Measurements from ENCODE around the gene HEPN1.

Gene HEPN1

DNA sequence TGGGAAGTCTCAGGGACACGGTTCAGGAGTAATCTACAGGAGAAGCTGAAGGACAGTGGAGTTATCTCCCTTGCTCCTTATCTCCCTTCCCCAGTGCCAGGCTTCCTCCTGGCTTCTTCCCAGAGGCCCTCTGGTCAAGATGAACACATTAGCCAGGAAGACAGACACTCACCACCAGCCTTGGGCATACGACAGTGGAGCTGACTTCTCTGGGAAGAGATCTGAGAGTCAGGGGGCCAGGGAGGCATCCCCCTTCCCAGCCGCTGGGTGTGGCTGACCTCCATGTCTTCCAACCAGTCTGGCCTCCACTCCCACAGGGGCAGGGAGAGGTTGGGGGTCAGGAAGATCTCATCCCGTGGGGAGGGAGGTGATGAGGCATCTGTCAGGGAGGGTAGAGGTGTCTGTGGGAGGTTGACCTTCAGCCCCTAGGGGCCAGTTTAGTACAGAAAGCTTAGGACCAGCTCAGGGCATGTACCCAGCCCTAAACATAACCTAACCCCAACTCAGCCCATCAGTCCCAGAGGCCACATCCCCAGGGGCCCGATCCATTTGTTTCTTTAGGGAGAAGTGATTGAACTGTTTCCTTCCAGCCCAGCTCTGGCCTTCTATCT is 34.1 kb upstream of the HEPN1 start:
- DNase-seq (ENCODE audit: low spot score) = no peak

DNA sequence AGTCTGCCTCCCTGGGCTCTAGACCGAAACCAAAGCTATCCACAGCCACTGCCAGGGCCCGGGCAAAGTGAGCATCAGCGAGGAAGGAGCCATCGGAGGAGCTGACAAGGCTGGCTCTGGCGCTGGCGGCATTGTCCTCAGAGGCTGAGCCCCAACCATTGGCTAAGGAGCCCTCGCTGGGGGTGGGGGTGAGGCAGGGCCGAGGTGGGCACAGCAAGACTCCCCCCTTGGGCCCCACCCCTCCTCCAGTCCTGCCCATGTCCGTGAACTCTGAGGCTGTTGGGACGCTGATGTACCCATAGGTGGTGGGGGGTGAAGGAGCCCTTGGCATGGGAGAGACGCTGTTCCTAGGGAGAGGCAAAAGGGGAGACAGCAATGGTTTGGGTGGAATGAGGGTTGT is 32.6 kb upstream of the HEPN1 start:
- DNase-seq (ENCODE audit: low spot score) = no peak

DNA sequence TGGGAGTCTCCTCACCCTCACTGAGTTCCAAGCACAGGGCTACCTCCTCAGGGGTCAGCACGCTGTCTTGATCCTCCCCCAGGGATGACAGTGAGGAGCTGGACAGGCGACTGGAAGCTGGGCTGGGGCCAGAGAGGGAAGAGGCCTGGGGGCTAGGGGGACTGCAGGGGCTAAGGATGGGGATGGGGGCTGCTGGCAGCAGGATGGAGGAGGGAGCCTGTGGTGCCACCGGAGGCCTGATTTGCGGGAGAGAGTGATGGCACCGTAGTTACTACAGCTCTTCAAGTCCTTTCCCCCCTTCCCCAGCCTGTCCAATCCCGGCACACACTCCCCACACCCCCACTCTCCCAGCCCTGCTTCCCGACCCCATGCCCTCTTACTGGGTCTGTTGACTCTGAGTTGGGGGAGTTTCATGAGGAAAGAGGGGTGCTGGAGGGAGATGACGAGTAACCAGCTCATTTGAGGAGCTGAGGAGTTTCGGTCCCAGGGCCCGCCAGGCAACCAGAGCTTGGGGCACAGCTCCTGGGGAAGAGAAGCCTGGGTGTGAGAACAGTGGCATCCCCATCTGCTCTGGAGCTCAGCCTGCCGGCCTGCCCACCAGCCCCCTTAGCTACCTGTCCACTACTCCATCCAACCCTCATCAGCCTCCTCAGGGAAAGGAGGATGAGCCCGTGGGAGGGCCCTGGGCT is 31.9 kb upstream of the HEPN1 start:
- DNase-seq (ENCODE audit: low spot score) = no peak

DNA sequence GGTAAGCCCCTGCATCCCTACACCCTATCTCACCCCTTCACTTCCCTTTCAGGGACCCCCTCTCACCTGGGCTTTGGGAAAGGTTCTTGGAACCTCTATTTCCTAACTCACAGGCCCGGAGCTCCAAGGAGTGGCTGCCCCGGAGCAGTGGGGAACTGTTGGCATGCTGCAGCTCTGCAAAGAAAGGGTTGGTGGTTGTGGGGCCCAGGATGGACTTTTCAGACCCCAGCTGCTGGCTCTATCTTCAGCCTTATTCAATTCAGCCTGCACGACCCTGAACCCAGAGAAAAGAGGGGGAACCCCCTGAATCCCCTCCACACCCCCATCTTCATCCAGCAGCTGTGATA is 31.4 kb upstream of the HEPN1 start:
- no peak for DNase-seq (ENCODE audit: low spot score)

DNA sequence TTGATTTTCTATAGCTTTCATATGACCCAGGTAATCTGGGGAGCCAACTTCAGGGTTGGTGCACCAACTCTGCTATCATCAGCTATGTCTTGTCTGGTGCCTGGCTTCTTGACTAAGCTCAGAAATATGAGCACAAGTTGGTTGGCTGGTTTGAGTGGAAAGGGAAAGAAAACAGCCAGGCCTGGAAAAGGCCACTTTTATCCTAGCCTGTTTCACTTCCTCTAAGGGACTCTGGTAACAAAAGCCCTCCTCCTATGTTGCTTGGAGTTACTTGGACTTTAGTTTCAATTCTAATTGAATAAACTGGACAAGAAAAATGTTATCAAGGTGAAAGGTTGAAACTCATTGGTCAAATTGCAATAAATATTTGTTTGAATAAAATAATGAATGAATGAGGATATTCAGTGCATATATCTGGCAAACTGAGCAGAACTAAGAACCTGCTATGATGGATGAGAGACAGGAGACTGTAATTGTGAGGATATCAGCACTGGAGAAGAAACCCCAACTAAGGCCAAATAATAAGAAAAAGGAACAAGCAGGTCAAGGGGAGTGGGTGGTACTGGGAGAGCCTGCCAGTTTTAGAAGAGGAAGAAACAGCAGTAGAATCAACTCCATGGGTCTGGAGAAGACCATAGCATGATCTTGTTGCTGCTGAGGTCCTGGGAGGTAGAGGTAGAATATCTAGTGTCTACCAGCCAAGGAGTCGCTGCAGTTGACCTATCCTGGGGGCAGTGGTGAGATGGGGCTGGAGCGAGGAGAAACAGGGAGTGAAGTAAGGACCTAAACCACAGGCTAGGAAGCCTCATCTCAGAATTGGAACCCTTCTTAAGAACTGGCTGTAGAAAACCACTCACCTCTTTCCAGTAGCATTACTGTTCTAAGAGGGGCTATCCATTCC is 29.6 kb upstream of the HEPN1 start:
- no peak for DNase-seq (ENCODE audit: low spot score)

DNA sequence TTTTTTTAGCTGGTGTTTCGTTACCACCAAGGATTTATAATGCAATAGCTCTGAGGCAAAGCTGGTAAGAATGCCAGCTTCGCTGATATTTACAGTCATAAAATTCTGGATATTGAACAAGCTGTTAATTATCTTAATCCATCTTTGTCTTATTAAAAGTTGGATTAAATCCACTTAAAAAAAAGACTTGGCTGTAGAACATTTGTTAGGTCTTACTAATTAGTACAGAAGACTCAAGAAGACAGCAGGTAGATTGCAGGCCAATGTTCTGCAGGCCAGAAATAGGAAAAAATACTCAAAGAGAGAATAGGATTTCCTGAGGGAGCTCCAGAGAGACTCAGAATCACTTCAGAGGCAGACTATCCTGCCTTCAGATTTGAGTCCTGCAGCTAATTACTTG is 28.9 kb upstream of the HEPN1 start:
- no peak for DNase-seq (ENCODE audit: low spot score)

DNA sequence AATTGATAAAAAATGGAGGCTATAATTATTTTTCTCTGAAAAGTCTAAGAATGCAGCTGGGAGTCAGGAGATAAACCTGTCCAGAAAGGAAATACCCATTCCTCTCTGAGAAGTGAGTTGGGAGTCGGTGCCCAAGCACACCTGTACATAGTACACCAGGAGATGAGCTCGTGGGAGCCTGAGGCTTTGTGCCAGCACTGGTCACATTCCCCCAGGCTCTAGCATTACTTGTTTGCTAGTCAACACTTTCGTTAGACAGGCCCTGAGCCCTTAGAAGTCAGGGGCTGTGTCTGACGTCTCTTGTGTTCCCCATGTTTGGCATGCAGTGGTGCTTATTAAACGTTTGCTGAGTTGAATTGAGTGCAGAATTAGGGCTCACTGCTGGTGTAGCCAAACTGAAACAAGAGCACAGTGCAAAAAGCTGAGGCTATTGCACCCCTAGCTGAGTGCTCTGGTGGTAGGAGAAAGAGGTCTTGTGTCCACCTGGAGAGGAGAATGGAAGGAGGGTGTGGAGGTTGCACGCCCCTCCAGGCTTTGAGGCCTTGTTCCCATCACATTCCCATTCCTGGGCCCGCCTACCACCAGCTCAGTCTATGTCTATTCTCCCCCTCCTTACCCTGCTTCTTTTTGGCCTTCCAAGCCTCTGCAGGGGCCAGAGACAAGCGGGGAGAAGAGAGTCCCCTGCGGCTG is 28.2 kb upstream of the HEPN1 start:
- no peak for DNase-seq (ENCODE audit: low spot score)

DNA sequence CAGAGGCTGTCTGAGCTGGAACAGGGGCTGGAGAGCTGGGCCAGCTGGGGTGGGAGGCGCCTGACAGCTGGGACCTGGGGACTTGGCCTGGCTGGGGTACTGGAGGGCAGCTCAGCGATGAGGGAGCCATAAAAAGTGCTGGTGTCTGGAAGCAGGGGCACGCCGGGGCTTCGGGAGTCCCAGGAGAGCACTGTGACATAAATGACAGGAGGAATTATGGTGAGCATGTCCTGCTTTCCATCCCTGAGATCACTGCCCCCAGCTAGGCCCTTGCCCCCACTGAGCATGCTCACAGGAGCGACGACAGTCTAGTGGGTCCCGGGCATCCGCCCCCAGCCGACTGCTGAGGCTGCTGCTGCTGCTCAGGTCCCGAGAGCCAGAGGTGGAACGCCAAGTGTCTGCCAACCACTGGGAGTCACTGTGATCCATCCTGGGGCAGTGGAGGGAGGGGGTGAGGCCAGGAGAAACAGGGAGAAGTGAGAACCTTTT is 27.6 kb upstream of the HEPN1 start:
- no peak for DNase-seq (ENCODE audit: low spot score)

DNA sequence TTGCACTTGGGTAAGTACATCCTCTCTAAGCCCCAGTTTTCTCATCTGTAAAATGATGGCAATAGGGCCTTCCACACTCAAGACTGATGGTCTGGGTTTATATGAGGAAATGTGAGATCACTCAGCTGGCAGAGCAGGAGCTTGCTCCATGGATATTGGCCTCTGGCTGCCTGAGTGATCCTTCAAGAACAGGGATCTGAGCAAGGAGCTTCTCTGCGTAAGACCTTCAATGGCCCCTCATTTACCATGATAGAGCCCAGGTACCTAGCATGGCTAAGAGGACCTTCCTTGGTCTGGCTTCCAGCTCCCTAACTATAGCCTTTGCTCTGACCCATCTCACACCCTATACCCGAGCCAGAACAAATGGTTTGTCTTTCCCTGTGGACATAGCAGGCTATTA is 26.9 kb upstream of the HEPN1 start:
- DNase-seq (ENCODE audit: low spot score) = no peak

DNA sequence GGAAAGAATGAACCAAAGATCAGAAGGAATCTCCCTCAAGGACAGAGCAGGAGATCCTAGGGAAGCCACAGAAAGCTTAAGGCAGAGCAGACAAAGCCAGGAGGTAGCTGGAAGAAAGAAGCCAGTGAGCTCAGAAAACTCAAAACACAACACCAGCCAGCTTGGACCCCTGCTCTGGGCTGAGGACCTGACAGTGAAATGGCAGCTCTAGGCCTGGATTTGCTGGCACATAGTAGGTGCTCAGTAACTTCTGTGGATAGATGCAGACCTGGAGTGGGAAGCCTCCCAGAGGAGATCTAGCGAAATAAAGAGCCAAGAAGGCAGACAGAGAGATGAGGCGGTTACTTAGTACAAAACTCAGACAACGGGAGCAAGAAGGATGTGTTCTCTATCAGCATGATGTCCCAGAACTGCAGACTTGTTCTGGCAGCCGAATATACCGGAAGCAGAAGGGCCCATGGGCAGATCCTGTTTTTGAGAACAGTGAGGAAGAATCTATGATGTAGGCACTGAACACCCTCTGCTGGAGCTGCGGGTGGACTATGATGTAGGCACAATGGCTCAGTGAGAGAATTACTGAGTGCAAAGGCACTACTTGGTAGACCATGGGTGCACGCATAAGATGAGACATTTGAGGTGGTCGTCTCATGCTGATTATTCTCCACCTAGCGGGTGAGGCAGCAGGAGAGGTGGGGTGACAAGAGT is 26.1 kb upstream of the HEPN1 start:
- no peak for DNase-seq (ENCODE audit: low spot score)

DNA sequence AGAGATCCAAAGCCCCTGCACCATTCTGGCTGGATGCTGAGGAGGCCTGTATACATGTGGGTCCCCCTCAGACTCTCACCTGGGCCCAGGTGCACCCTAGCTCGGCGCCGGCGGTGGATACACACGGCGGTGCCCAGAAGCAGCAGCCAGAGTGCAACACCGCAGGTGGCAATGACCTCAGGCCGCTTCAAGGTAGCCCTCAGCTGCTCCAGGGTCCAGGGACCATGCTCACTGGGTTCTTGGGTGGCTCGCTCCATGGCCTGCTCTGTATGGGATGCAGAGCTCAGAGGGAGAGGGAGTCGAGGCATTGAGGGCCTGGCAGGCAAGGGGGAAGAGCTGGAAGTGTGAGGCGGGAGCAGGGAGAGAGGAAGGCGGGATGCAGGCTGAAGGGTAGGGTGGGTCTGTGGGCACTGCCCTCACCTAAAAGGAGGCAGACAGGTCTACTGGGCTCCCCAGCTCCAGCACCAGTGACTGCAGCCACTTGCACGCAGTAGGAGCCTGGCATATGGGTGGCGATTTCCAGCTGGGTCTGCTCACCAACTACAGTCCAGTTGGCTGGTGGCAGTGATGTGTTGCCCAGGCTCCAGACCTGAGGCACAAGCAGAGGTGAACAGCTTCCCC is 25.2 kb upstream of the HEPN1 start:
- no peak for DNase-seq (ENCODE audit: low spot score)

DNA sequence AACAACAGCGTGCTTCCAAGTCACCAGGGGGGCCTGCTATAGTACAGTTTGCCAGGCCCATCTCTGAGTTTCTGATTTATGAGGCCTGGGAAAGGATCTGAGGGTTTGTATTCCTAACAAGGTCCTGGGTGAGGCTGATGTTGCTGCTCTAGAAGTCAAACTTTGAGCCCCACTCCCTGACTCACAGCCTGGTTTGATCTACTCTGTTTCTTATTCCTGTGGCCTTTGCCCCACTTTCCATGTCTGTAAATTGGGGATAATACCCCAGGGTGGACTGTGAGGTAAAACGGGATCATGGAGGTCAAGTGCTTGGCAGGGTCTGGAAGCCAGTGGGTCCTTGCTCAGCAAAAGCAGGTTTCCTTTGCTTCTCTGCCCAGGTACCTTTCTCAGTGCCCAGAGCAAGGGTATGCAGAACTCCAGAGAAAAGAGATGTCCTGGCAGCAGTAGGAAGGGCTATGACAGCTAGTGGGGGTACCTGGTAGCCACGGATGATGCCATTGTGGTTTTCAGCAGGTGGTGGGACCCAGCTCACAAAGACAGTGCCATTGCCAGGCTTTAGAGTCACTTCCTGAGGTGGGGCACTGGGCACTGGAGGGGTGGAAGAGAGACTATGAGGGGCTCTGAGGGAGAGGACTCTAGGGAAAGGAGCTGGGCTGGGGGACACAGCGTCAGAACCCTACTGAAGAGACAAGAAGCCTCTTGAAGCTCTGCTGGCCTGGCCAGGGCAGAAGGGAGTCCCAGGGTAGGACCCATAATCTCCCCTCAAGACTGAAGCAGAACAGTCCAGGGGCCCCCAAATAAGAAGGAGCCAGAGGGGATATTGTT is 24.2 kb upstream of the HEPN1 start:
- DNase-seq (ENCODE audit: low spot score) = no peak

DNA sequence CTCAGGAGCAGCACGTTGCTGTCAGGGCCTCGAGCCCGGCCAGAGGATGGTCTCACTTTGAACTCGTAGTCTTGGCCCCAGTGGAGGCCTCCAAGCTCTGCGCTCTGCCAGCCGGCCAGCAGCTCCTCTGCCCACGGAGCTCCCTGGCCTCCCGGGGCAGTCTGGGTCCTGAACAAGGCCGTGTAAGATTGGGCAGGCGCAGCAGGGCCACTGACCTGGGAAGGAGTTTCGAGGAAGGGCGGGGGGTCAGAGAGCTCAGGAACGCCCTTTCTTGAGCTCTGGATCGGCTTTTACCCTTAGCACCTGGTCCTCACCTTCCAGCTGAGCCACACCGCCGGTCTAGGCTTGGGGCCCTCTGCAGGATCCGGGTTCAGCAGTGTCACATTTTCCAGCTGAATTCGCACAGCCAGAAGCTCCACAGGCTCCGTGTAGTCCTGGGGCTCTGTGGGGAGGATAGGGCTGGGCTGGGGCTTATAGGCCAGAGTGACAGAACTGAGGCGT is 23.5 kb upstream of the HEPN1 start:
- DNase-seq (ENCODE audit: low spot score) = no peak

DNA sequence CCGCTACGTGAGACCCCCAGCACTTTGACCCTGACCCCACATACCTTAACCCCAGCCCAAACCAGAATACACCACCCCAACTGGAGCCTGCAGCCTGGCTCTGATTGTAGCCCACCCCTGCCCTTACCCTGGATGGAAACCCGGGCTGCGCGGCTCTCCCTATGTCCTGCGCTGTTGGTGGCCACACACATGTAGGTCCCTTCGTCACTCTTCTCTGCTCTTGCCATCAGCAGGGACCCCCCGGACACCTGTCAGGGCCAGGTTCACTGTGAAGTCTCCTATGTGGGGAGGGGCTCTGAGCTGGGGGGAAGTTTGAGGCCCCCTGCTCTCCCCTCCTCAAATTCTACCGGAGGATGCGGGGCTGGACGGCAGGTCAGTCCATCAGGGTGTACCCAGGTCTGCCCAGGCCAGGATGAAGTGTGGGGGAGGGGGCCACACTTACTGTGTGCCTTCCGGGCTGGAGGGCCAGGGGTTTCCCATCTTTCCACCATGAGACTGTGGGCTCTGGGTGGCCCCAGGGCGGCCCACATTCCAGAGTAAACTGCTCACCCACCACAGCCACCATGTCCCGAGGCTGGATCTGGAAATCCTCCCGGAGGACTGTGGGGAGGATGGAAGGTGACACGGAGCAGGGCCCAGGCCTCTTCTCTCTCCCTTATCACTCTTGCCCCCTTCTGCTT is 22.8 kb upstream of the HEPN1 start:
- DNase-seq (ENCODE audit: low spot score) = no peak

DNA sequence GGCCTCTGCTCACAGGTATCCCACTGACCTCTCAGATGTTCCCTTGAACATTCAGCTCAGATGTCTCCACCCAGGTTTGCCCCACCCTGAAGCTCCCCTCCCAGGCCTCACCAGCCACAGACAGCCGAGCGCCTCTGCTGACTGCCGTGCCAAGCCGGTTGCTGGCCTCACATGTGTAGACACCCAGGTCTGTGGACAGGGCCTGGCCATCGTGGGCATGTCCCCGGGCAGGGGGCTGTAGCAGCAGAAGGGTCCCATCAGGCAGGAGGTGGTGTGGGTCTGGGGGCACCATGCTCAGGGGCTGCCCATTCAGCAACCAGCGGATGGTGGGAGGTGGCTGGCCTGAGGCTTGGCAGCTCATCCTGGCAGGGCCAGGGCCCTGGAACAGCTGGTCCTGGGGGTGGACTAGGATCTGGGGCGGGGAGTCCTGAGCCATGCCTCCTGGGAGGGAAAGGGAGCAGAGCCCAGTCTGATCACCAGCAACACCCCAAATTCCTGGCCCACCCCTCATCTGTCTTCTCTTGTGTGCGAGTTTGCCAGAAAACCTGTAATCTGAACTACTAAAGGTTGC is 22.1 kb upstream of the HEPN1 start:
- no peak for DNase-seq (ENCODE audit: low spot score)

DNA sequence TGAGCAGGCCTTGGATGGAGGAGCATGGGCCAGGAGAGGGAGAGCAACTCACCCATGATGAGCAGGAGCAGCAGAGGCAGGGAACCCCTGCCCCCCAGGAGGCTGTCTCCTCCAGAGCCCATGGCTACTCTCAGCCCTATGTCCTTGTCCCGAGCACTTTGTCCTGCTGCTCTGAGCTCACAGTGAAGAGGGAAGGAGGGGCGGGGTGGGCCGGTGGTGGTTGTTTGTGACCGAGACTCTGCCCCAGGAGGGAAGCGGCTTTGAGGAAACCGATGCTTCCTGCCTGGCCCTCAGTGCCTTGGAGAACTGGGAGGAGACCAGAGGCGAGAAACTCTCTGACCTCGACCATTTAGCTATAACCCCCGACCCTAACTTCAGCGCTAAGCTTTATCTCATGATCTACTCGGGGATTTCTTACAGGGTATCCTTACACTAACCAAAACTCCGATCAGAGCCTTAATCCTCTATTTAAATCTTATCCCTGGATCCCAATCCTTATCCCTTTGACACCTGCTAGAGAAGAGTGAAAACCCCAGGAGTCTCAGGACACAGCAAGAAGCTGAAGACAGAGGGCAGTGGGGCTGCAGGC is 21.3 kb upstream of the HEPN1 start, which contains the start of gene ROBO4:
TSS of gene ROBO4 (minus strand) at position 192 of the 589 bp plus-strand sequence. CDS start at position 122, 70 bp downstream.
- DNase-seq (ENCODE audit: low spot score) = no peak

DNA sequence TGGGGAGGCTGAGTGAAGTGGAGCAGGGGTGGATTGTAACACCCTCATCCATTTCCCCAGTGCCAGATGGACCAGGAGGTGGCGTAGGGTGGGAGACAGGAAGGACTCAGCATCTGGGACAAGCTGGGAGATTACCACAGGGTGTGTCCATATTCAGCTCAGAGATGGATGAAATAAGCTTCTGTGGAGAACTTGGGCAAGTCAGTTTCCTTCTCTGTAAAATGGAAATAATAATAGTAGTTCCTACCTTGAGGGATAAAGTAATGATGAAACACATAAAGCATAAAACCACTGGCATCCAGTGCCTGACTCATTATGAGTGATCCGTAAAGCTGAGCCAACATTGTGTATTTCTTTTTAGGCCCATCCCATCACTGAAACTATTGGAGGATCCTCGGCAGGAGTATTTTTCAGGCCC is 20.8 kb upstream of the HEPN1 start:
- DNase-seq (ENCODE audit: low spot score) = no peak

DNA sequence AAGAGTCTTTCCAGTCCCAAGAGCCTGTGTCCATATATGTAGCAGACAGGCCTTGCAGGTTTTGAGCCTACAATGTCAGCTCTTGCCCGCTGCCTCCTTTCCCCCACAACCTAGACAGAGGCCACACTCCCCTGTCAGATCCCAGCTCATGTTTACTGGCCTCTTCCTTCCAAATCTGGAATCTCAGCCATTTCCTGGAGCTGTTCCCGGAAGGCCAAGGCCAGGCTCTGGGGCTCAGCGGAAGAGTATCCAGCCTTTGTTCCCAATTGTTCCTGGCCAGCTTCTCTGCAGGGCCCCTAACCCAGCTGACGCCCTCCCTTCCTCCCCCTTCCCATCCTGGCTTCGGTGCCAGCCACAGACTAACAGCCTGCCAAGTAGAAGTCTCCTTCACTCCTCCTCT is 20.3 kb upstream of the HEPN1 start:
- DNase-seq (ENCODE audit: low spot score) = no peak

Data from CD4-positive, alpha-beta T cell treated with Interleukin-6 at 100 ng/mL for 8 hours (primary cell).